GM21423 (cell line): ENCODE measurements around the gene MBTPS1.
A peak's percentile ranks its signal among the peaks of the same experiment; 100 is the strongest.

ENCODE experiments used
- ATAC-seq: cut with Tn5 transposase; IDR thresholded peaks from one replicate; pipeline ENCODE4 v1.9.1; 2021; ENCODE audit warnings: mild to moderate bottlenecking, moderate library complexity; ENCODE audit not compliant: unreplicated experiment

MBTPS1 gene

DNA sequence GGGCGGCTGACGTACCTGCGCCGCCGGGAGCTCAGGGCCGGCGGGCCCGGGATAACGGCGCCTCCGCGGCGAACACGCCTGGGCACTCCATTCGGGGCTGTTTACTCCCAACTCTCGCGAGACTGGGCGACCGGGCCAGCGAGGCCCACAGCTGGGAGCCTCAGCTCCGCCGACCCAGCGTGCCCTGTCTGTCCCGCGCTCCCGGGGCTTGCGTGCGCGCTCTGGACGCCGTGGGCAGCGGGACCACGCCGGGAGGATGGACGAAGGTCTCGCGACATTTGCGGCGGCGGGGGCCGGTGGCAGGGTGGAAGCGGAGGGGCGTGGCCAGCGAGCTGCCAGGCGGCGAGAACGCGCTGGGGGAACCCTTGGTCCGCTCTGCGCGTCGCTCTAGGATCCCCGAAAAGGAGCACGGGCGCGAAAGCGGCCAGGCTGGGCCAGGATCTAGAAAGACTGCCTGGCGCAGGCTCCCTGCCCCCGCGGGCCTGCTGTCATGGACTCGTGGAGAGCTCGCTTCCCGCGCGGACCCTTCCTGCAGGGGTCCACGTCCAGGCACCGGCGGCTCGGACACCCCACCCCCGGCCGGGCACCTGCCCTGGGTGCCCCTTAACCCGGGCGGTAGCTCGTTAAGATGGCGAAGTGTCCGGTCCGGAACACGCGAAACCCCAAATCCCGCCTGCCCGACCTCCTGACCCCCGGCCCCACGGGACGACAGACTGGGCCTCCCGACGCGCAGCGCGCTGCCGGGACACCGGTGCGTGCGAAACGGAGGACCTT is at the start of gene MBTPS1:
MBTPS1 (minus strand) TSS at position 223 of the 774 bp plus-strand sequence. CDS start 15,159 bp downstream, outside the sequence.
- peak; percentile 94 for ATAC-seq

DNA sequence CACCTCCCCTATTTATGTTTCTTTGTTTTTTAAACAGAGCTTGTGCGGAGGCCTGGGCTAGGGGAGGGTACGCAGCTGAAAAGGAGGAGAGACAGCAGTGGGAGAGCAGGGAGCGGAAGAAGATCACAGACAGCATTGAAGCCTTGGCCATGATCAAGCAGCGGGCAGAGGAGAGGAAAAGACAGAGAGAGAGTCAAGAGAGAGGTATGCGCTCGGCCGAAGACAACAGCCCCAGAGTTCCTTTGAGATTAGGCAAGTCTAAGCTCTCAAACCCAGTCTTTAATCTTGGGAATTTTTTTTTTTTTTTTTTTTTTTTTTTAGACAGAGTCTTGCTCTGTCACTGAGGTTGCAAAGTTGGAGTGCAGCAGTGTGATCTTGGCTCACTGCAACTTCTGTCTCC is 49.0 kb upstream of the MBTPS1 start:
- no peak for ATAC-seq

- no peak for ATAC-seq
Measured at GRCh38 chr16:84161801-84162200, 45.1 kb upstream of the MBTPS1 start.

DNA sequence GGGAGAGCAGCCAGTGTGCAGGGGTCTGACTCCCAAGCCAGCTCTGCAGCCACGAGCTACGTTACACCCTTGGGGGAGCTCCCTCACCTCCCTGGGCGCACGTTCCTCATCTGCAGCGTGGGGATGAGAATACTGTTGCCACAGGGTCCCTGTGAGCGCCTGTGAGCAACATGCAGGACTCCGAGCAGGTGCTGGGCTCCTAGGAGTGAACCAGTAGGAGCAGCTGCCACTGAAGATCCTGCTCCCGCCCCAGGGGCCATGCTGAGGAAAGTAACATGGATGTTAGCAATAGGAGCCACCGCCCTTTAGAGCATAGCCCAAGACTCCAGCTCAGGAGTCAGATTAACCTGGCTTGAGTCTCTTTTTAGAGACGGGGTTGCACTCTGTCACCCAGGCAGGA is 44.3 kb upstream of the MBTPS1 start:
- no peak for ATAC-seq

GRCh38 chr16:84159800-84160199 is 43.1 kb upstream of the MBTPS1 start:
- no peak for ATAC-seq

GRCh38 chr16:84159007-84159406 is 42.3 kb upstream of the MBTPS1 start:
- no peak for ATAC-seq

DNA sequence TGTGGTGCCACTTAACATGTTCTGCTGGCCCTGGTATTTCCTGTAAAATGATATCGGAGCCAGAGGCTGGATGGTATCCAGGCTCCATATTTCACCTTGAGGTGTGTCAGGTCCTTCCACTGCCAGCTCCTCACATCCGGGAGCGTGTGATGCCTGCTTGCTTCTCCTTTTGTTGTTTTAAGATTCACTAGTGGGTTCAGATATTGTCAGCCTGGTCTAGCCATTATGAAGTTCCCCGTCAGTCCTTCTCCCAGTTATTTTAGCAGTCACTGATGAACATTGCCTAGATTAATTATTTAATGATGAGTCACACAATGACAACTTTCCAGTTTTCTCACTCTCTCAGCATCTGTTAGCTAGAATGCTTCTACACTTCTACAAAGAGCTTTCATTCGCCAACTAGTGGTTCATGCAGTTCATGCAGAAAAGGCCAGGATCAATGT is 39.6 kb upstream of the MBTPS1 start:
- no peak for ATAC-seq

DNA sequence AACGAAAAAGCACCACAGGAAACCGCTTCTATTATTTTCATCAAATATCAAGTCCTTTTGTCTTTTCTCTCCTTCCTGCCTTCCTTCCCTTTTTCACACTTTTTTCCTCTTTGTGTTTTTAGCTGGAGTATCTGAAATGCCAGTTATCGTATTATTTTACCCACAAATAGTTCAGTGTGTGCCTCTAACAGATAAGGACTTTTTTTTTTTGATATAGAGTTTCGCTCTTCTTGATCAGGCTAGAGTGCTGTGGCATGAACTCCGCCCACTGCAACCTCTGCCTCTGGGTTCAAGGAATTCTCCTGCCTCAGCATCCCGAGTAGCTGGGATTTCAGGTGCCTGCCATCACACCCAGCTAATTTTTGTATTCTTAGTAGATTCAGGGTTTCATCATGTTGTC is 39.0 kb upstream of the MBTPS1 start:
- no peak for ATAC-seq

DNA sequence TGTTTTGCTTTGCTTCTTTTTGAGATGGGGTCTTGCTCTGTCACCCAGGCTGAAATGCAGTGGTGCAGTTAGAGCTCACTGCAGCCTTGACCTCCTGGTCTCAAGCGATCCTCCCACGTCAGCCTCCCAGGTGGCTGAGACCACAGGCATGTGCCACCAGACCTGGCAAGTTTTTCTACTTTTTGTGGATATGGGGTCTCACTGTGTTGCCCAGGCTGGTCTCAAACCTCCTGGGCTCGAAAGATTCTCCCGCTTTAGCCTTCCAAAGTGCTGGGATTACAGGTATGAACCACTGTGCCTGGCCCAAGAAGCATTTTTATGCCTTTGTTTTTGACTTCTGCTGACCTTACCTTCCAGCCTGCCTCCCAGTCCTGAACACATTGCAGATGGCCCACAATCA is 38.5 kb upstream of the MBTPS1 start:
- ATAC-seq, result no peak

- ATAC-seq, result no peak
Measured at GRCh38 chr16:84153660-84154214, 37.0 kb upstream of the MBTPS1 start.

- ATAC-seq, result no peak
Measured at GRCh38 chr16:84150926-84151325, 34.2 kb upstream of the MBTPS1 start.

GRCh38 chr16:84144859-84145639 is 28.3 kb upstream of the MBTPS1 start, which contains the start of the genes DNAAF1 and HSDL1:
Gene DNAAF1 (plus strand): TSS chr16:84145308. CDS start chr16:84145441, 133 bp downstream.
Gene HSDL1 (minus strand): TSS chr16:84145177. CDS start chr16:84131321, 13,856 bp downstream.
- ATAC-seq, result peak; percentile 92

DNA sequence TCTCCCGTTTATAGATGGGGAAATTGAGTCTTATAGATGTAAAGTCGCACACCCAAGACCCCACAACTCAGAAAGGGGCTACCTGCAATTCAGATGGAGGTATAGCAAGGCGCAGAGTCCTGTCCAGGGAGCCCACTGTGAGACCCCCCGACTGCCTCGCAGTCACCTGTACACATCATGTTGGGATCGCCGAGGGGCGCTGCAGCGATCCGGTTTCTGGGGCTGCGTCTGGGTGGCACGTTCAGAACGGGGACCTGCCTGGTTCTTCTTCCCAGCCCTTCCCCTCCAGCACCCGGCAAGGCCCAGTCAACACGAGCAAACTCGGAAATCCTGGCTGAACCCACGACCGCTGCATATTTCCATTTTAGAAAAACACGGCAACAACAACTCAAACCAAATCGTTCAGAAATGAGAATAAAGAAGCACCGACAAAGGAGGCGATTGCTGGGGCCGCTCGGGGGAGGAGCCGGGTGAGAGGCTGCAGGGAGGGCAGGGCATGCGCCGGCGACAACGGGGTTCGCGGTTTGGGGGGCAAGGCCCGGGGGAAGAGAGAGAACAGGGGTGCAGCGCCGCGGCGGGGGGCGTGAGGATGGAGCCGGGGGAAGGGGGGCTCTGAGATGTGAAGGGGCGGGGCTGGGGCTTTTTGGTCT is 27.6 kb upstream of the MBTPS1 start:
- ATAC-seq, result peak; percentile 5

GRCh38 chr16:84143784-84144199 is 27.1 kb upstream of the MBTPS1 start:
- no peak for ATAC-seq

DNA sequence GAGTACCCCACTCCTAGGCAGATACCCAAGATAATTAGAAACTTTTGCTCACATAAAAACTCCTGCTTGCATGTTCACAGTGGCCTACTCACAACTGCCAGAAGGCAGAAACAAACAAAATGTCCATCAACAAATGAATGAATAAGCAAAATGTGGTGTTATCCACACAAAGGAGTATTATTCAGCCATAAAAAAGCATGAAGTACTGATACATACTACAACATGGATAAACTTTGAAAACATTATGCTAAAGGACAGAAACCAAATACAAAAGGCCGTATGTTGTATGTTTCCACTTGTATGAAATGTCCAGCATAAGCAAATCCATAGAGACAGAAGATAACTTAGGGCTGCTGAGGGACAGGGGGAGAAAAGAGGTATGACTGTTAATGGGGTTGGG is 26.3 kb upstream of the MBTPS1 start:
- ATAC-seq, result no peak

GRCh38 chr16:84141143-84141670 is 24.5 kb upstream of the MBTPS1 start:
- no peak for ATAC-seq

DNA sequence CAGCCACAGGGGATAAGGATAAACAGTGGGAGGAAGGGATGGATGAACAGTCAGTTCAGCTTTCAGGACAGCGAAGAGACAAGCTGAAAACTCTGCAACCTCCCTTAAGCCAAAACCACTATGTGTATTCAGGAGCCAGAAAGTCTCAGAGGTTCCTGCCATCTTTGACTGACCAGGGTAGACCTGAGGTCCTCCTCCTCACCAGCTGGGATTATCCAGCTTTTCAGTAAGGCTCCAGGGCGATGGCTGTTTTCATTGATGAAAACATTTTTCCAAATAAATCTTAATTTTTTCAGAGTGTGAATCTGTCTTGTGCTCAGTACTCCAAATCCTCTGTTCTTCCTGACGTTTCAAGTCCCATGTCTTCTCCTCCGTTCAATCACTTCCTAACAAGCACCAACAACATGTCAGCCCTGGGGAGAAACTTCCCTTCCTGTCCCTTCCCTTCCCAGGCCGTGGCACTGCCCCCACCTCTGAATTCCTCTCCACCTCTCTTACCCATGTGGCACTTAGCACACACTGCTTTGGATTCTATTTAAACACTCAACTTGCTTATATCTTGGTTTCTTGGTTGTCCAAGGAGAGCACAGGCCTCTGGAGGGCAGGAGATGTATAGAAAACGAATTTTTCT is 23.0 kb upstream of the MBTPS1 start:
- ATAC-seq, result no peak

GRCh38 chr16:84138824-84139627 is 22.3 kb upstream of the MBTPS1 start:
- no peak for ATAC-seq

DNA sequence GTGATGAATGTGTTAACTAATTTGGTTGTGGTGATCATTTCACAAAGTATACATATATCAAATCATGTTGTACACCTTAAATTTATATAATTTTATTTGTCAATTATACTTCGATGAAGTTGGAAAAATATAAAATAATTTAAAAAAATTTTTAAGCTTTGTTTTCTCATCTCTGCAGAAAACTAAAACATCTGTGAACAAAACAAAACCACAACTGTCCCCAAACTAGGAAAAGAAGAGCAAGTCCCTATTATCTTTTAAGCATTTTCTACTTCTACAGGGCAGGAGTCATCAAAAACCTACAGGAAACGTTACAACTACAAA is 21.7 kb upstream of the MBTPS1 start:
- no peak for ATAC-seq
